Measurements from ENCODE around the gene CACHD1.

The CACHD1 gene

GRCh38 chr1:64561993-64562392, 92.1 kb downstream of the CACHD1 start:
- no peaks in the 10 kb centered on the region for H3K9me3 ChIP-seq (ENCODE audit: control insufficient read depth in 1 of 2, low read length in 2 of 2)
- H3K36me3 ChIP-seq (ENCODE audit: control insufficient read depth in 1 of 2, insufficient read depth in 2 of 2, low read length in 2 of 2): no peaks in the 10 kb centered on the region
- no peak overlapping the region for H3K9ac ChIP-seq (ENCODE audit: low read depth in 1 of 2, low read length in 2 of 2)
- no peak overlapping the region for H3K4me3 ChIP-seq (ENCODE audit: low read depth in 1 of 2, low read length in 2 of 2)
- H3K27me3 ChIP-seq (ENCODE audit: control insufficient read depth in 1 of 2, insufficient read depth in 2 of 2, low read length in 2 of 2): no peaks in the 10 kb centered on the region
- peaks cover 0 to 2% of the 10 kb centered on the region in 2 donors for H3K4me1 ChIP-seq (ENCODE audit: control insufficient read depth in 1 of 2, insufficient read depth in 2 of 2, low read length in 2 of 2)
- H3K27ac ChIP-seq (ENCODE audit: low read depth, low read length): no peak overlapping the region

- Histone ChIP-seq H3K9ac (ENCODE audit: low read depth in 1 of 2, low read length in 2 of 2) (no peak overlapping the region), H3K27me3 (ENCODE audit: control insufficient read depth in 1 of 2, insufficient read depth in 2 of 2, low read length in 2 of 2) (no peaks in the 10 kb centered on the region), H3K4me1 (ENCODE audit: control insufficient read depth in 1 of 2, insufficient read depth in 2 of 2, low read length in 2 of 2) (peaks cover 0 to 5% of the 10 kb centered on the region in 2 donors), H3K36me3 (ENCODE audit: control insufficient read depth in 1 of 2, insufficient read depth in 2 of 2, low read length in 2 of 2) (no peaks in the 10 kb centered on the region), H3K4me3 (ENCODE audit: low read depth in 1 of 2, low read length in 2 of 2) (no peak overlapping the region), H3K9me3 (ENCODE audit: control insufficient read depth in 1 of 2, low read length in 2 of 2) (no peaks in the 10 kb centered on the region), H3K27ac (ENCODE audit: low read depth, low read length) (no peak overlapping the region)
Observed at GRCh38 chr1:64563958-64564565, 94.1 kb downstream of the CACHD1 start.

- Histone ChIP-seq H3K4me1 (ENCODE audit: control insufficient read depth in 1 of 2, insufficient read depth in 2 of 2, low read length in 2 of 2) (peaks cover 0 to 5% of the 10 kb centered on the region in 2 donors), H3K27ac (ENCODE audit: low read depth, low read length) (no peak overlapping the region), H3K9me3 (ENCODE audit: control insufficient read depth in 1 of 2, low read length in 2 of 2) (no peaks in the 10 kb centered on the region), H3K9ac (ENCODE audit: low read depth in 1 of 2, low read length in 2 of 2) (no peak overlapping the region), H3K36me3 (ENCODE audit: control insufficient read depth in 1 of 2, insufficient read depth in 2 of 2, low read length in 2 of 2) (no peaks in the 10 kb centered on the region), H3K27me3 (ENCODE audit: control insufficient read depth in 1 of 2, insufficient read depth in 2 of 2, low read length in 2 of 2) (no peaks in the 10 kb centered on the region), H3K4me3 (ENCODE audit: low read depth in 1 of 2, low read length in 2 of 2) (no peak overlapping the region)
Observed at GRCh38 chr1:64564891-64565290, 95.0 kb downstream of the CACHD1 start.

GRCh38 chr1:64567426-64568170, 97.7 kb downstream of the CACHD1 start:
- H3K9me3 ChIP-seq (ENCODE audit: control insufficient read depth in 1 of 2, low read length in 2 of 2): no peaks in the 10 kb centered on the region
- H3K4me3 ChIP-seq (ENCODE audit: low read depth in 1 of 2, low read length in 2 of 2): no peak overlapping the region
- no peak overlapping the region for H3K27ac ChIP-seq (ENCODE audit: low read depth, low read length)
- no peak overlapping the region for H3K9ac ChIP-seq (ENCODE audit: low read depth in 1 of 2, low read length in 2 of 2)
- no peaks in the 10 kb centered on the region for H3K36me3 ChIP-seq (ENCODE audit: control insufficient read depth in 1 of 2, insufficient read depth in 2 of 2, low read length in 2 of 2)
- peaks cover 0 to 5% of the 10 kb centered on the region in 2 donors for H3K4me1 ChIP-seq (ENCODE audit: control insufficient read depth in 1 of 2, insufficient read depth in 2 of 2, low read length in 2 of 2)
- no peaks in the 10 kb centered on the region for H3K27me3 ChIP-seq (ENCODE audit: control insufficient read depth in 1 of 2, insufficient read depth in 2 of 2, low read length in 2 of 2)

GRCh38 chr1:64568171-64568450, 98.2 kb downstream of the CACHD1 start:
- no peak overlapping the region for H3K9ac ChIP-seq (ENCODE audit: low read depth in 1 of 2, low read length in 2 of 2)
- H3K27ac ChIP-seq (ENCODE audit: low read depth, low read length): no peak overlapping the region
- H3K9me3 ChIP-seq (ENCODE audit: control insufficient read depth in 1 of 2, low read length in 2 of 2): no peaks in the 10 kb centered on the region
- H3K4me1 ChIP-seq (ENCODE audit: control insufficient read depth in 1 of 2, insufficient read depth in 2 of 2, low read length in 2 of 2): peaks cover 0 to 5% of the 10 kb centered on the region in 2 donors
- no peaks in the 10 kb centered on the region for H3K36me3 ChIP-seq (ENCODE audit: control insufficient read depth in 1 of 2, insufficient read depth in 2 of 2, low read length in 2 of 2)
- H3K4me3 ChIP-seq (ENCODE audit: low read depth in 1 of 2, low read length in 2 of 2): no peak overlapping the region
- no peaks in the 10 kb centered on the region for H3K27me3 ChIP-seq (ENCODE audit: control insufficient read depth in 1 of 2, insufficient read depth in 2 of 2, low read length in 2 of 2)

GRCh38 chr1:64569411-64569810, 99.5 kb downstream of the CACHD1 start:
- Histone ChIP-seq H3K4me3 (ENCODE audit: low read depth in 1 of 2, low read length in 2 of 2) (no peak overlapping the region), H3K36me3 (ENCODE audit: control insufficient read depth in 1 of 2, insufficient read depth in 2 of 2, low read length in 2 of 2) (no peaks in the 10 kb centered on the region), H3K9ac (ENCODE audit: low read depth in 1 of 2, low read length in 2 of 2) (no peak overlapping the region), H3K27ac (ENCODE audit: low read depth, low read length) (no peak overlapping the region), H3K4me1 (ENCODE audit: control insufficient read depth in 1 of 2, insufficient read depth in 2 of 2, low read length in 2 of 2) (peaks cover 0 to 5% of the 10 kb centered on the region in 2 donors), H3K9me3 (ENCODE audit: control insufficient read depth in 1 of 2, low read length in 2 of 2) (no peaks in the 10 kb centered on the region), H3K27me3 (ENCODE audit: control insufficient read depth in 1 of 2, insufficient read depth in 2 of 2, low read length in 2 of 2) (no peaks in the 10 kb centered on the region)

GRCh38 chr1:64570267-64570855, 100.4 kb downstream of the CACHD1 start:
- no peaks in the 10 kb centered on the region for H3K36me3 ChIP-seq (ENCODE audit: control insufficient read depth in 1 of 2, insufficient read depth in 2 of 2, low read length in 2 of 2)

GRCh38 chr1:64572222-64572900, 102.4 kb downstream of the CACHD1 start:
- Histone ChIP-seq H3K9ac (ENCODE audit: low read depth in 1 of 2, low read length in 2 of 2) (no peak overlapping the region), H3K9me3 (ENCODE audit: control insufficient read depth in 1 of 2, low read length in 2 of 2) (no peaks in the 10 kb centered on the region), H3K4me1 (ENCODE audit: control insufficient read depth in 1 of 2, insufficient read depth in 2 of 2, low read length in 2 of 2) (no peaks in the 10 kb centered on the region), H3K4me3 (ENCODE audit: low read depth in 1 of 2, low read length in 2 of 2) (no peak overlapping the region), H3K36me3 (ENCODE audit: control insufficient read depth in 1 of 2, insufficient read depth in 2 of 2, low read length in 2 of 2) (no peaks in the 10 kb centered on the region), H3K27ac (ENCODE audit: low read depth, low read length) (no peak overlapping the region), H3K27me3 (ENCODE audit: control insufficient read depth in 1 of 2, insufficient read depth in 2 of 2, low read length in 2 of 2) (no peaks in the 10 kb centered on the region)

More at GRCh38 chr1:64570267-64570855, 100.4 kb downstream of the CACHD1 start:
- H3K4me3 ChIP-seq (ENCODE audit: low read depth in 1 of 2, low read length in 2 of 2): no peak overlapping the region
- no peak overlapping the region for H3K27ac ChIP-seq (ENCODE audit: low read depth, low read length)
- H3K27me3 ChIP-seq (ENCODE audit: control insufficient read depth in 1 of 2, insufficient read depth in 2 of 2, low read length in 2 of 2): no peaks in the 10 kb centered on the region
- no peak overlapping the region for H3K9ac ChIP-seq (ENCODE audit: low read depth in 1 of 2, low read length in 2 of 2)
- peaks cover 0 to 5% of the 10 kb centered on the region in 2 donors for H3K4me1 ChIP-seq (ENCODE audit: control insufficient read depth in 1 of 2, insufficient read depth in 2 of 2, low read length in 2 of 2)
- no peaks in the 10 kb centered on the region for H3K9me3 ChIP-seq (ENCODE audit: control insufficient read depth in 1 of 2, low read length in 2 of 2)

GRCh38 chr1:64574301-64574700, 104.4 kb downstream of the CACHD1 start:
- H3K4me3 ChIP-seq (ENCODE audit: low read depth in 1 of 2, low read length in 2 of 2): no peak overlapping the region
- no peaks in the 10 kb centered on the region for H3K36me3 ChIP-seq (ENCODE audit: control insufficient read depth in 1 of 2, insufficient read depth in 2 of 2, low read length in 2 of 2)
- no peaks in the 10 kb centered on the region for H3K9me3 ChIP-seq (ENCODE audit: control insufficient read depth in 1 of 2, low read length in 2 of 2)
- no peak overlapping the region for H3K27ac ChIP-seq (ENCODE audit: low read depth, low read length)
- H3K9ac ChIP-seq (ENCODE audit: low read depth in 1 of 2, low read length in 2 of 2): no peak overlapping the region
- no peaks in the 10 kb centered on the region for H3K4me1 ChIP-seq (ENCODE audit: control insufficient read depth in 1 of 2, insufficient read depth in 2 of 2, low read length in 2 of 2)
- no peaks in the 10 kb centered on the region for H3K27me3 ChIP-seq (ENCODE audit: control insufficient read depth in 1 of 2, insufficient read depth in 2 of 2, low read length in 2 of 2)
